Measurements from ENCODE around the gene NANS.

The NANS gene

GRCh38 chr9:98080326-98080725 is 23.8 kb downstream of the NANS start:
- H3K9me3 ChIP-seq (ENCODE audit: low read depth, low read length), result no peaks in the 10 kb centered on the region
- no peak overlapping the region for H3K4me3 ChIP-seq
- no peak overlapping the region for H3K9ac ChIP-seq (ENCODE audit: insufficient read length)
- no peak for DNase-seq (ENCODE audit: low read depth, low spot score)
- TF ChIP-seq POLR2AphosphoS5 (IDR thresholded peaks at IDR 0.05; ENCODE audit: borderline replicate concordance, low read depth, low read length), result no peak
- no peak for TF ChIP-seq EZH2 (IDR thresholded peaks at IDR 0.05)
- TF ChIP-seq FOXP2 (optimal IDR thresholded peaks at IDR 0.05; ENCODE audit: control extremely low read depth, extremely low read length, insufficient read depth), result no peak
- H3K27ac ChIP-seq, result no peak overlapping the region
- peaks cover 3% of the 10 kb centered on the region; the same call in 1 of the 2 replicates for H3K36me3 ChIP-seq (ENCODE audit: insufficient read depth, low read length)

GRCh38 chr9:98080780-98081179 is 24.2 kb downstream of the NANS start:
- no peak for DNase-seq (ENCODE audit: low read depth, low spot score)
- Histone ChIP-seq H3K4me3 (no peak overlapping the region), H3K9me3 (ENCODE audit: low read depth, low read length) (no peaks in the 10 kb centered on the region), H3K36me3 (ENCODE audit: insufficient read depth, low read length) (peaks cover 3% of the 10 kb centered on the region; the same call in 1 of the 2 replicates), H3K27ac (no peak overlapping the region), H3K9ac (ENCODE audit: insufficient read length) (no peak overlapping the region)
- TF ChIP-seq EZH2 (IDR thresholded peaks at IDR 0.05), result no peak
- TF ChIP-seq FOXP2 (optimal IDR thresholded peaks at IDR 0.05; ENCODE audit: control extremely low read depth, extremely low read length, insufficient read depth), result no peak
- TF ChIP-seq POLR2AphosphoS5 (IDR thresholded peaks at IDR 0.05; ENCODE audit: borderline replicate concordance, low read depth, low read length), result no peak

GRCh38 chr9:98081477-98082219 is 25.1 kb downstream of the NANS start:
- Histone ChIP-seq H3K9ac (ENCODE audit: insufficient read length) (no peak overlapping the region), H3K4me3 (no peak overlapping the region), H3K27ac (no peak overlapping the region), H3K36me3 (ENCODE audit: insufficient read depth, low read length) (peaks cover 3% of the 10 kb centered on the region; the same call in 1 of the 2 replicates), H3K9me3 (ENCODE audit: low read depth, low read length) (no peaks in the 10 kb centered on the region)
- DNase-seq (ENCODE audit: low read depth, low spot score), result no peak
- TF ChIP-seq FOXP2 (optimal IDR thresholded peaks at IDR 0.05; ENCODE audit: control extremely low read depth, extremely low read length, insufficient read depth), result no peak

- Histone ChIP-seq H3K9ac (ENCODE audit: insufficient read length) (no peak overlapping the region), H3K36me3 (ENCODE audit: insufficient read depth, low read length) (peaks cover 3% of the 10 kb centered on the region; the same call in 1 of the 2 replicates), H3K4me3 (no peak overlapping the region), H3K9me3 (ENCODE audit: low read depth, low read length) (no peaks in the 10 kb centered on the region), H3K27ac (no peak overlapping the region)
- DNase-seq (ENCODE audit: low read depth, low spot score), result no peak
- TF ChIP-seq POLR2AphosphoS5 (IDR thresholded peaks at IDR 0.05; ENCODE audit: borderline replicate concordance, low read depth, low read length) (no peak), FOXP2 (optimal IDR thresholded peaks at IDR 0.05; ENCODE audit: control extremely low read depth, extremely low read length, insufficient read depth) (no peak), EZH2 (IDR thresholded peaks at IDR 0.05) (no peak)
Measured at GRCh38 chr9:98083061-98083501, 26.5 kb downstream of the NANS start.

- no peaks in the 10 kb centered on the region for H3K9me3 ChIP-seq (ENCODE audit: low read depth, low read length)
Measured at GRCh38 chr9:98083566-98084183, 27.1 kb downstream of the NANS start.

GRCh38 chr9:98084396-98084795 is 27.9 kb downstream of the NANS start:
- Histone ChIP-seq H3K27ac (no peak overlapping the region), H3K9me3 (ENCODE audit: low read depth, low read length) (no peaks in the 10 kb centered on the region), H3K36me3 (ENCODE audit: insufficient read depth, low read length) (peaks cover 3% of the 10 kb centered on the region; the same call in 1 of the 2 replicates), H3K4me3 (no peak overlapping the region), H3K9ac (ENCODE audit: insufficient read length) (no peak overlapping the region)
- TF ChIP-seq POLR2AphosphoS5 (IDR thresholded peaks at IDR 0.05; ENCODE audit: borderline replicate concordance, low read depth, low read length) (no peak), FOXP2 (optimal IDR thresholded peaks at IDR 0.05; ENCODE audit: control extremely low read depth, extremely low read length, insufficient read depth) (no peak), EZH2 (IDR thresholded peaks at IDR 0.05) (no peak)
- no peak for DNase-seq (ENCODE audit: low read depth, low spot score)

More at GRCh38 chr9:98083566-98084183, 27.1 kb downstream of the NANS start:
- DNase-seq (ENCODE audit: low read depth, low spot score), result no peak
- Histone ChIP-seq H3K36me3 (ENCODE audit: insufficient read depth, low read length) (peaks cover 3% of the 10 kb centered on the region; the same call in 1 of the 2 replicates), H3K9ac (ENCODE audit: insufficient read length) (no peak overlapping the region), H3K27ac (no peak overlapping the region), H3K4me3 (no peak overlapping the region)
- no peak for TF ChIP-seq EZH2 (IDR thresholded peaks at IDR 0.05)
- TF ChIP-seq POLR2AphosphoS5 (IDR thresholded peaks at IDR 0.05; ENCODE audit: borderline replicate concordance, low read depth, low read length), result no peak
- TF ChIP-seq FOXP2 (optimal IDR thresholded peaks at IDR 0.05; ENCODE audit: control extremely low read depth, extremely low read length, insufficient read depth), result no peak

GRCh38 chr9:98085058-98085457 is 28.5 kb downstream of the NANS start:
- no peak for TF ChIP-seq EZH2 (IDR thresholded peaks at IDR 0.05)
- TF ChIP-seq POLR2AphosphoS5 (IDR thresholded peaks at IDR 0.05; ENCODE audit: borderline replicate concordance, low read depth, low read length), result no peak
- TF ChIP-seq FOXP2 (optimal IDR thresholded peaks at IDR 0.05; ENCODE audit: control extremely low read depth, extremely low read length, insufficient read depth), result no peak
- no peak overlapping the region for H3K4me3 ChIP-seq
- no peak overlapping the region for H3K27ac ChIP-seq
- H3K9me3 ChIP-seq (ENCODE audit: low read depth, low read length), result no peaks in the 10 kb centered on the region
- no peak overlapping the region for H3K9ac ChIP-seq (ENCODE audit: insufficient read length)
- peaks cover 3% of the 10 kb centered on the region; the same call in 1 of the 2 replicates for H3K36me3 ChIP-seq (ENCODE audit: insufficient read depth, low read length)
- no peak for DNase-seq (ENCODE audit: low read depth, low spot score)

GRCh38 chr9:98085944-98086343 is 29.4 kb downstream of the NANS start:
- no peak overlapping the region for H3K9ac ChIP-seq (ENCODE audit: insufficient read length)
- TF ChIP-seq EZH2 (IDR thresholded peaks at IDR 0.05) (no peak), POLR2AphosphoS5 (IDR thresholded peaks at IDR 0.05; ENCODE audit: borderline replicate concordance, low read depth, low read length) (no peak), FOXP2 (optimal IDR thresholded peaks at IDR 0.05; ENCODE audit: control extremely low read depth, extremely low read length, insufficient read depth) (no peak)

More at GRCh38 chr9:98085944-98086343, 29.4 kb downstream of the NANS start:
- Histone ChIP-seq H3K36me3 (ENCODE audit: insufficient read depth, low read length) (peaks cover 3% of the 10 kb centered on the region; the same call in 1 of the 2 replicates), H3K4me3 (no peak overlapping the region), H3K27ac (no peak overlapping the region), H3K9me3 (ENCODE audit: low read depth, low read length) (no peaks in the 10 kb centered on the region)
- DNase-seq (ENCODE audit: low read depth, low spot score), result no peak
